Fibroblast of the aortic adventitia (primary cell): ENCODE data around the gene WDR64. TPM values are rescaled to one million over a fixed set of nuclear protein-coding genes. Genes with fewer than 3 reads are reported as not detected.
"Not testable (repeated sequence)": the region's sequence is repeated elsewhere in the genome, so short reads cannot be mapped to it uniquely, and the experiment has no call there.

Experiments used
- DNase-seq: peaks from one replicate; pipeline ENCODE4 v3.0.0-alpha.2; 2010; ENCODE audit warnings: low read depth
- H3K4me3 ChIP-seq: 2 replicates; pipeline ENCODE4 v1.5.1; 2011; ENCODE audit warnings: low read depth, mild to moderate bottlenecking, control low read depth, low read length, moderate library complexity
- CTCF ChIP-seq: IDR thresholded peaks from 2 replicates; pipeline ENCODE4 v1.5.1; 2011; ENCODE audit warnings: mild to moderate bottlenecking, low read length, control low read depth, inconsistent platforms; ENCODE audit not compliant: insufficient read depth
- total RNA-seq: library from RNA; depleted of rRNA; stranded (reverse); fragments of >200 nt; gene quantifications from 2 replicates; pipeline ENCODE4 v1.2.3, GENCODE V29; 2012; ENCODE audit warnings: low replicate concordance

WDR64 gene
- total RNA-seq, 1 donor, result not detected

- H3K4me3 ChIP-seq, result no peak overlapping the region
- DNase-seq, result no peak
- no peak for TF ChIP-seq CTCF
These were observed 45.5 kb downstream of the WDR64 start for GRCh38 chr1:241697640-241698018.

- DNase-seq, result no peak
- no peak for TF ChIP-seq CTCF
These were observed 46.1 kb downstream of the WDR64 start for GRCh38 chr1:241698177-241698576.

GRCh38 chr1:241701483-241702295 is 49.6 kb downstream of the WDR64 start:
- DNase-seq, result peak; percentile 38
- TF ChIP-seq CTCF, result no peak
- H3K4me3 ChIP-seq, result no peak overlapping the region

More at GRCh38 chr1:241698177-241698576, 46.1 kb downstream of the WDR64 start:
- H3K4me3 ChIP-seq, result no peak overlapping the region

- DNase-seq, result peak; percentile 59
- TF ChIP-seq CTCF, result no peak
- H3K4me3 ChIP-seq, result no peak overlapping the region
These were observed 50.6 kb downstream of the WDR64 start for GRCh38 chr1:241702442-241703373.

- not testable (repeated sequence) for H3K4me3 ChIP-seq, DNase-seq
These were observed 51.7 kb downstream of the WDR64 start for GRCh38 chr1:241703739-241704138.

- peak; percentile 9 for DNase-seq
- TF ChIP-seq CTCF, result no peak
- no peak overlapping the region for H3K4me3 ChIP-seq
These were observed 54.2 kb downstream of the WDR64 start for GRCh38 chr1:241706257-241706656.

- no peak for TF ChIP-seq CTCF
- DNase-seq, result peak; percentile 43
- H3K4me3 ChIP-seq, result no peak overlapping the region
These were observed 54.9 kb downstream of the WDR64 start for GRCh38 chr1:241706967-241707366.
